Measurements from ENCODE around the gene LCOR.
A peak's percentile ranks its signal among the peaks of the same experiment; 100 is the strongest.

The LCOR gene

GRCh38 chr10:96986200-96986856 is 154.2 kb downstream of the LCOR start:
- TF ChIP-seq CTCF (conservative IDR thresholded peaks at IDR 0.05; ENCODE audit: low read length), result no peak
- no peak overlapping the region for H3K4me3 ChIP-seq (ENCODE audit: low read length)
- DNase-seq (ENCODE audit: low read depth), result no peak

GRCh38 chr10:96987141-96987841 is 155.2 kb downstream of the LCOR start:
- no peak for DNase-seq (ENCODE audit: low read depth)
- TF ChIP-seq CTCF (conservative IDR thresholded peaks at IDR 0.05; ENCODE audit: low read length), result no peak

GRCh38 chr10:96987842-96988175 is 155.7 kb downstream of the LCOR start:
- no peak for TF ChIP-seq CTCF (conservative IDR thresholded peaks at IDR 0.05; ENCODE audit: low read length)
- DNase-seq (ENCODE audit: low read depth), result peak; percentile 79
- no peak overlapping the region for H3K4me3 ChIP-seq (ENCODE audit: low read length)

More at GRCh38 chr10:96987141-96987841, 155.2 kb downstream of the LCOR start:
- no peak overlapping the region for H3K4me3 ChIP-seq (ENCODE audit: low read length)

- DNase-seq (ENCODE audit: low read depth), result no peak
- no peak for TF ChIP-seq CTCF (conservative IDR thresholded peaks at IDR 0.05; ENCODE audit: low read length)
- no peak overlapping the region for H3K4me3 ChIP-seq (ENCODE audit: low read length)
Observed at GRCh38 chr10:96988426-96988825, 156.3 kb downstream of the LCOR start.

GRCh38 chr10:96991313-96991841 is 159.3 kb downstream of the LCOR start:
- TF ChIP-seq CTCF (conservative IDR thresholded peaks at IDR 0.05; ENCODE audit: low read length), result no peak
- peak; percentile 79 for DNase-seq (ENCODE audit: low read depth)
- H3K4me3 ChIP-seq (ENCODE audit: low read length), result no peak overlapping the region

- no peak for DNase-seq (ENCODE audit: low read depth)
- no peak for TF ChIP-seq CTCF (conservative IDR thresholded peaks at IDR 0.05; ENCODE audit: low read length)
- H3K4me3 ChIP-seq (ENCODE audit: low read length), result no peak overlapping the region
Observed at GRCh38 chr10:96992721-96993120, 160.6 kb downstream of the LCOR start.

- peak; percentile 48 for DNase-seq (ENCODE audit: low read depth)
- TF ChIP-seq CTCF (conservative IDR thresholded peaks at IDR 0.05; ENCODE audit: low read length), result no peak
- no peak overlapping the region for H3K4me3 ChIP-seq (ENCODE audit: low read length)
Observed at GRCh38 chr10:96995851-96996250, 163.8 kb downstream of the LCOR start.
